H1 (cell line): ENCODE results near the gene ABCC6.

Source experiments
- CBX5 ChIP-seq: fragments of 300-800, 300-1000 bp; sonication (generic); IDR thresholded peaks from 2 replicates; pipeline ENCODE4 v1.7.1; 2016; ENCODE audit warnings: antibody characterized with exemption, low read length, low read depth
- GABPA ChIP-seq: IDR thresholded peaks from 2 replicates; pipeline ENCODE4 v1.6.1; 2011; ENCODE audit warnings: mild to moderate bottlenecking, low read length, moderate library complexity, borderline replicate concordance; ENCODE audit not compliant: insufficient read depth
- JUND ChIP-seq: IDR thresholded peaks from 2 replicates; pipeline ENCODE4 v1.6.1; 2011; ENCODE audit warnings: mild to moderate bottlenecking, improper control_type of control experiment, low read length
- KDM1A ChIP-seq: fragments of 200-600, 300-600 bp; sonication (generic); IDR thresholded peaks from 2 replicates; pipeline ENCODE4 v1.7.1; 2016; ENCODE audit warnings: mild to moderate bottlenecking, low read length, borderline replicate concordance
- POLR2AphosphoS5 ChIP-seq: IDR thresholded peaks from 2 replicates; pipeline ENCODE4 v1.6.1; 2011; ENCODE audit warnings: low read depth, low read length
- TF ChIP-seq, protein P1 (sequence below), 3 experiments: IDR thresholded peaks; 1 replicate in 2 of 3; 2 replicates in 1 of 3; pipeline versions ENCODE4 v1.5.1 to v1.6.1; 2011; ENCODE audit warnings: low read length in 3 of 3, mild to moderate bottlenecking in 3 of 3, inconsistent platforms in 2 of 3, low read depth in 1 of 3, moderate library complexity in 1 of 3; ENCODE audit not compliant: insufficient read depth in 1 of 3; ENCODE audit errors: control extremely low read depth in 1 of 3
- TF ChIP-seq, protein P2 (sequence below): IDR thresholded peaks from 2 replicates; pipeline ENCODE4 v1.6.1; 2011; ENCODE audit warnings: low read depth, mild to moderate bottlenecking, low read length; ENCODE audit not compliant: insufficient read depth
- TF ChIP-seq, protein P3 (sequence below): IDR thresholded peaks from 2 replicates; pipeline ENCODE4 v1.6.1; 2012; ENCODE audit warnings: inconsistent platforms

DNA sequence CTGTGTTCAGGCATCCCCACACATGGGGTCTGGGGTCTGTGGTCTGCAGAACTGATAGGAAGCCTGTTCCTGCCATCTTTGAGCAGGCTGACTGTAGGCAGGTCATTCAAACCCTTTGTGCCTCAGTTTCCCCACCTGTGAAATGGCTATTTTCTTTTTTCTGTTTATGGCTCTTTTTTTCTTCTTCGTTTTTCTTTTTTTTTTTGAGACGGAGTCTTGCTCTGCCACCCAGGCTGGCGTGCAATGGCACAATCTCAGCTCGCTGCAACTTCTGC lies 72.5 kb downstream of the ABCC6 start:
- TF ChIP-seq CBX5: no peak
- TF ChIP-seq, protein P1, sequence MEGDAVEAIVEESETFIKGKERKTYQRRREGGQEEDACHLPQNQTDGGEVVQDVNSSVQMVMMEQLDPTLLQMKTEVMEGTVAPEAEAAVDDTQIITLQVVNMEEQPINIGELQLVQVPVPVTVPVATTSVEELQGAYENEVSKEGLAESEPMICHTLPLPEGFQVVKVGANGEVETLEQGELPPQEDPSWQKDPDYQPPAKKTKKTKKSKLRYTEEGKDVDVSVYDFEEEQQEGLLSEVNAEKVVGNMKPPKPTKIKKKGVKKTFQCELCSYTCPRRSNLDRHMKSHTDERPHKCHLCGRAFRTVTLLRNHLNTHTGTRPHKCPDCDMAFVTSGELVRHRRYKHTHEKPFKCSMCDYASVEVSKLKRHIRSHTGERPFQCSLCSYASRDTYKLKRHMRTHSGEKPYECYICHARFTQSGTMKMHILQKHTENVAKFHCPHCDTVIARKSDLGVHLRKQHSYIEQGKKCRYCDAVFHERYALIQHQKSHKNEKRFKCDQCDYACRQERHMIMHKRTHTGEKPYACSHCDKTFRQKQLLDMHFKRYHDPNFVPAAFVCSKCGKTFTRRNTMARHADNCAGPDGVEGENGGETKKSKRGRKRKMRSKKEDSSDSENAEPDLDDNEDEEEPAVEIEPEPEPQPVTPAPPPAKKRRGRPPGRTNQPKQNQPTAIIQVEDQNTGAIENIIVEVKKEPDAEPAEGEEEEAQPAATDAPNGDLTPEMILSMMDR (IDR thresholded peaks at IDR 0.05; ENCODE audit: control extremely low read depth in 1 of 3, insufficient read depth in 1 of 3, low read depth in 1 of 3, low read length in 3 of 3): no peak
- TF ChIP-seq, protein P2, sequence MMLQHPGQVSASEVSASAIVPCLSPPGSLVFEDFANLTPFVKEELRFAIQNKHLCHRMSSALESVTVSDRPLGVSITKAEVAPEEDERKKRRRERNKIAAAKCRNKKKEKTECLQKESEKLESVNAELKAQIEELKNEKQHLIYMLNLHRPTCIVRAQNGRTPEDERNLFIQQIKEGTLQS: no peak
- no peak for TF ChIP-seq GABPA
- TF ChIP-seq, protein P3, sequence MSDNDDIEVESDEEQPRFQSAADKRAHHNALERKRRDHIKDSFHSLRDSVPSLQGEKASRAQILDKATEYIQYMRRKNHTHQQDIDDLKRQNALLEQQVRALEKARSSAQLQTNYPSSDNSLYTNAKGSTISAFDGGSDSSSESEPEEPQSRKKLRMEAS: no peak
- no peak for TF ChIP-seq JUND
- TF ChIP-seq POLR2AphosphoS5: no peak
- no peak for TF ChIP-seq KDM1A
